SK-N-SH treated with all-trans-retinoic acid at 6 μM for 48 hours (cell line): Measurements from ENCODE around the gene NCS1.

Experiments
- ATAC-seq: fragments of 200-7000 bp; cut with Tn5 transposase; 3 replicates; pipeline ENCODE4 v1.9.1; 2020; ENCODE audit warnings: mild to moderate bottlenecking, moderate library complexity
- ARNTL ChIP-seq: fragments of 450-650 bp; formaldehyde crosslinking; IDR thresholded peaks from 2 replicates; pipeline ENCODE4 v1.5.0; 2020; ENCODE audit warnings: low read depth, mild to moderate bottlenecking, moderate library complexity, borderline replicate concordance
- BACH2 ChIP-seq: fragments of 250-450 bp; sonication (Bioruptor Pico); IDR thresholded peaks from 2 replicates; pipeline ENCODE4 v1.9.0; 2021; ENCODE audit warnings: mild to moderate bottlenecking, borderline replicate concordance
- CREB5 ChIP-seq: fragments of 250-450 bp; sonication (Bioruptor Pico); IDR thresholded peaks from 2 replicates; pipeline ENCODE4 v1.5.1; 2020; ENCODE audit warnings: low read depth, mild to moderate bottlenecking, moderate library complexity
- CSDC2 ChIP-seq: fragments of 250-450 bp; sonication (Bioruptor Pico); IDR thresholded peaks from 2 replicates; pipeline ENCODE4 v1.5.0; 2020; ENCODE audit warnings: mild to moderate bottlenecking, moderate library complexity
- GLIS3 ChIP-seq: fragments of 250-450 bp; sonication (Bioruptor Pico); IDR thresholded peaks from 2 replicates; pipeline ENCODE4 v1.5.0; 2020; ENCODE audit warnings: mild to moderate bottlenecking, moderate library complexity
- ISL1 ChIP-seq: fragments of 250-450 bp; sonication (Bioruptor Pico); IDR thresholded peaks from 2 replicates; pipeline ENCODE4 v2.1.2; 2022; ENCODE audit warnings: mild to moderate bottlenecking, moderate library complexity
- OSR1 ChIP-seq: fragments of 250-450 bp; sonication (Bioruptor Pico); IDR thresholded peaks from 2 replicates; pipeline ENCODE4 v1.8.0; 2022; ENCODE audit warnings: moderate library complexity, mild to moderate bottlenecking, inconsistent platforms
- PATZ1 ChIP-seq: fragments of 250-450 bp; sonication (Bioruptor Pico); IDR thresholded peaks from 2 replicates; pipeline ENCODE4 v1.8.0; 2020; ENCODE audit warnings: mild to moderate bottlenecking, moderate library complexity, borderline replicate concordance
- POU6F1 ChIP-seq: fragments of 250-450 bp; sonication (Bioruptor Pico); IDR thresholded peaks from 2 replicates; pipeline ENCODE4 v1.8.0; 2021; ENCODE audit warnings: low read depth, mild to moderate bottlenecking, moderate library complexity, borderline replicate concordance
- PPARA ChIP-seq: fragments of 250-450 bp; sonication (Bioruptor Pico); IDR thresholded peaks from 2 replicates; pipeline ENCODE4 v1.5.0; 2020; ENCODE audit warnings: mild to moderate bottlenecking, borderline replicate concordance
- RARB ChIP-seq: fragments of 250-450 bp; sonication (Bioruptor Pico); IDR thresholded peaks from 2 replicates; pipeline ENCODE4 v1.8.0; 2021; ENCODE audit warnings: mild to moderate bottlenecking, moderate library complexity
- SNAI2 ChIP-seq: fragments of 250-450 bp; sonication (Bioruptor Pico); IDR thresholded peaks from 2 replicates; pipeline ENCODE4 v1.5.0; 2020; ENCODE audit warnings: mild to moderate bottlenecking, moderate library complexity
- TCF4 ChIP-seq: fragments of 250-450 bp; sonication (Bioruptor Pico); IDR thresholded peaks from 2 replicates; pipeline ENCODE4 v1.8.0; 2021; ENCODE audit warnings: mild to moderate bottlenecking, moderate library complexity, borderline replicate concordance
- TOX ChIP-seq: fragments of 250-450 bp; sonication (Bioruptor Pico); IDR thresholded peaks from 2 replicates; pipeline ENCODE4 v1.8.0; 2021; ENCODE audit warnings: mild to moderate bottlenecking, moderate library complexity, borderline replicate concordance
- TSHZ2 ChIP-seq: fragments of 250-450 bp; sonication (Bioruptor Pico); IDR thresholded peaks from 2 replicates; pipeline ENCODE4 v1.5.0; 2020; ENCODE audit warnings: mild to moderate bottlenecking, moderate library complexity
- ZC3H10 ChIP-seq: fragments of 250-450 bp; sonication (Bioruptor Pico); IDR thresholded peaks from 2 replicates; pipeline ENCODE4 v1.5.1; 2021; ENCODE audit warnings: mild to moderate bottlenecking, moderate library complexity
- ZFP3 ChIP-seq: fragments of 250-450 bp; sonication (Bioruptor Pico); IDR thresholded peaks from 2 replicates; pipeline ENCODE4 v1.5.0; 2020; ENCODE audit warnings: mild to moderate bottlenecking, moderate library complexity
- ZFP30 ChIP-seq: fragments of 450-650 bp; formaldehyde crosslinking; IDR thresholded peaks from 2 replicates; pipeline ENCODE4 v1.5.0; 2022; ENCODE audit warnings: mild to moderate bottlenecking, moderate library complexity
- ZNF565 ChIP-seq: fragments of 450-650 bp; formaldehyde crosslinking; conservative IDR thresholded peaks from 2 replicates; pipeline ENCODE4 v1.5.0; 2020; ENCODE audit warnings: low read depth, mild to moderate bottlenecking, moderate library complexity
- ZNF70 ChIP-seq: fragments of 450-650 bp; formaldehyde crosslinking; IDR thresholded peaks from 2 replicates; pipeline ENCODE4 v1.5.0; 2020; ENCODE audit warnings: mild to moderate bottlenecking, moderate library complexity
- ZNF8 ChIP-seq: fragments of 450-650 bp; formaldehyde crosslinking; IDR thresholded peaks from 2 replicates; pipeline ENCODE4 v1.5.0; 2020; ENCODE audit warnings: mild to moderate bottlenecking, moderate library complexity

Gene NCS1

GRCh38 chr9:130201399-130201873, 29.2 kb downstream of the NCS1 start (continued):
- no peak for TF ChIP-seq TSHZ2
- TF ChIP-seq SNAI2 = no peak
- no peak for TF ChIP-seq ZFP30 (CRISPR knock-in tag)
- TF ChIP-seq ZNF565 = no peak
- no peak for TF ChIP-seq TCF4
- no peak for TF ChIP-seq CREB5
- no peak for TF ChIP-seq ZNF8 (CRISPR knock-in tag)
- no peak for TF ChIP-seq TOX (CRISPR knock-in tag)
- TF ChIP-seq PPARA = no peak
- TF ChIP-seq RARB (CRISPR knock-in tag) = no peak
- no peak for TF ChIP-seq ISL1 (CRISPR knock-in tag)
- TF ChIP-seq BACH2 (CRISPR knock-in tag) = no peak
- no peak for TF ChIP-seq OSR1 (CRISPR knock-in tag)
- TF ChIP-seq, all 23 proteins: peak for 0

GRCh38 chr9:130201974-130202373, 29.8 kb downstream of the NCS1 start:
- no peak for ATAC-seq
- TF ChIP-seq TCF4 (no peak), ZFP30 (CRISPR knock-in tag) (no peak), ZFP3 (CRISPR knock-in tag) (no peak), TOX (CRISPR knock-in tag) (no peak), PATZ1 (CRISPR knock-in tag) (no peak), BACH2 (CRISPR knock-in tag) (no peak), ARNTL (CRISPR knock-in tag) (no peak), GLIS3 (CRISPR knock-in tag) (no peak), ZC3H10 (no peak), CREB5 (no peak), CSDC2 (CRISPR knock-in tag) (no peak), POU6F1 (CRISPR knock-in tag) (no peak)

- ATAC-seq = no peak
- no peak for TF ChIP-seq ZNF8 (CRISPR knock-in tag)
- no peak for TF ChIP-seq CSDC2 (CRISPR knock-in tag)
- TF ChIP-seq ISL1 (CRISPR knock-in tag) = no peak
- TF ChIP-seq ZNF565 = no peak
- TF ChIP-seq ZNF70 (CRISPR knock-in tag) = no peak
Measured at GRCh38 chr9:130204341-130204740, 32.1 kb downstream of the NCS1 start.

- TF ChIP-seq TSHZ2 (no peak), ZNF8 (CRISPR knock-in tag) (no peak), POU6F1 (CRISPR knock-in tag) (no peak), ZNF70 (CRISPR knock-in tag) (no peak), ZNF565 (no peak), SNAI2 (no peak), PPARA (no peak), TOX (CRISPR knock-in tag) (no peak)
- no peak for ATAC-seq
Measured at GRCh38 chr9:130204959-130205358, 32.8 kb downstream of the NCS1 start.
